Endothelial cell of umbilical vein (primary cell): Measurements from ENCODE around the gene NYAP1.

Experiments
- FOS ChIP-seq: IDR thresholded peaks from 2 replicates; pipeline ENCODE4 v1.6.1; 2011; ENCODE audit warnings: mild to moderate bottlenecking, low read length, moderate library complexity, borderline replicate concordance; ENCODE audit not compliant: insufficient read depth
- GATA2 ChIP-seq: IDR thresholded peaks from 2 replicates; pipeline ENCODE4 v1.7.0; 2011; ENCODE audit warnings: low read depth, mild to moderate bottlenecking, moderate library complexity, mixed read lengths, low read length; ENCODE audit not compliant: insufficient read length, insufficient read depth
- POLR2AphosphoS5 ChIP-seq: IDR thresholded peaks from 2 replicates; pipeline ENCODE4 v1.6.1; 2012; ENCODE audit warnings: low read depth, mild to moderate bottlenecking, control low read depth, low read length, moderate library complexity; ENCODE audit not compliant: insufficient read depth
- TF ChIP-seq, protein P1 (sequence below), 2 donors: IDR thresholded peaks; 1 replicate in 1 of 2; 2 replicates in 1 of 2; pipeline ENCODE4 v1.5.1; 2011; ENCODE audit warnings: low read length in 2 of 2, mild to moderate bottlenecking in 2 of 2, moderate library complexity in 2 of 2, control low read depth in 1 of 2, inconsistent platforms in 1 of 2, low read depth in 1 of 2; ENCODE audit not compliant: insufficient read depth in 1 of 2; ENCODE audit errors: extremely low read depth in 1 of 2

DNA sequence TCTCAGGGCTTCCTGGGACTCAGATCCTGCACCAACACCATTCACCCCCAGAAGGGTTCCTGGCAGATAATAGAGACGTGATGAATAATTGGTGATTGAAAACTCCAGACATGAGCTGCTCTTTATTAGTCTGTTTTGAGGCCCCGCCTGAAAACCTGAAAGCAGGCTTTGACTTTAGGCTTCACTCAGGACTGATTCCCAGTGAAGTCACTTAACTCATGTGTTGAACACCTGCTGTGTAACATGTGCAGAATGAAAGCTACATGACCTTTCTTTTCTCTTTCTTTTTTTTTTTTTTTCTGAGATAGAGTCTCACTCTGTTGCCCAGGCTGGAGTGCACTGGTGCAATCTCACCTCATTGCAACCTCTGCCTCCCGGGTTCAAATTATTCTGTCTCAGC, 28.5 kb upstream of the NYAP1 start:
- TF ChIP-seq, protein P1, sequence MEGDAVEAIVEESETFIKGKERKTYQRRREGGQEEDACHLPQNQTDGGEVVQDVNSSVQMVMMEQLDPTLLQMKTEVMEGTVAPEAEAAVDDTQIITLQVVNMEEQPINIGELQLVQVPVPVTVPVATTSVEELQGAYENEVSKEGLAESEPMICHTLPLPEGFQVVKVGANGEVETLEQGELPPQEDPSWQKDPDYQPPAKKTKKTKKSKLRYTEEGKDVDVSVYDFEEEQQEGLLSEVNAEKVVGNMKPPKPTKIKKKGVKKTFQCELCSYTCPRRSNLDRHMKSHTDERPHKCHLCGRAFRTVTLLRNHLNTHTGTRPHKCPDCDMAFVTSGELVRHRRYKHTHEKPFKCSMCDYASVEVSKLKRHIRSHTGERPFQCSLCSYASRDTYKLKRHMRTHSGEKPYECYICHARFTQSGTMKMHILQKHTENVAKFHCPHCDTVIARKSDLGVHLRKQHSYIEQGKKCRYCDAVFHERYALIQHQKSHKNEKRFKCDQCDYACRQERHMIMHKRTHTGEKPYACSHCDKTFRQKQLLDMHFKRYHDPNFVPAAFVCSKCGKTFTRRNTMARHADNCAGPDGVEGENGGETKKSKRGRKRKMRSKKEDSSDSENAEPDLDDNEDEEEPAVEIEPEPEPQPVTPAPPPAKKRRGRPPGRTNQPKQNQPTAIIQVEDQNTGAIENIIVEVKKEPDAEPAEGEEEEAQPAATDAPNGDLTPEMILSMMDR (IDR thresholded peaks at IDR 0.05; ENCODE audit: extremely low read depth in 1 of 2, insufficient read depth in 1 of 2, low read depth in 1 of 2, low read length in 2 of 2), result no peak
- no peak for TF ChIP-seq FOS
- no peak for TF ChIP-seq GATA2
- no peak for TF ChIP-seq POLR2AphosphoS5
